ENCODE results near the gene ZNF33B.

DNA sequence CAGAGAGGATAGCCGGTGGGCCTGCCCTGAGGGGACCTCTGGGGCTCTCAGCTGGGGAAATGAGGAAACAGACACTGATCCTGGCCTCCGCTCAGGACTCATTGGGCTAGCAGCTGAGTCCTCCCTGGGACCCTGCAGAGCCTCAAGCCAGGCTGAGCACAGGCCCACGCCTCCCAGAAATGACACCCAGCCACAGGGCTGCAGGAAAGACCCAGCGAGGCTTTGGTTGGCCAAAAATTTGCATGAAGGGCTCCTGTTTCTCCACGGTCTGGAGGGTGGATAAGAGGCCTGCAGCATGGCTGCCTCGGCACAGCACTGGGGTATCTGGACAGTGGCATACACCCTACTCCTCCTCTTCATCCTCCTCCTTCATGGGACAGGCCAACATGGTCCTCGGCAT lies 60.4 kb downstream of the ZNF33B start:
- TF ChIP-seq POLR2AphosphoS5 (IDR thresholded peaks at IDR 0.05; ENCODE audit: low read depth, low read length): no peak
- no peak for TF ChIP-seq POLR2A (IDR thresholded peaks at IDR 0.05; ENCODE audit: low read depth, low read length)
- no peak for TF ChIP-seq SPI1 (IDR thresholded peaks at IDR 0.05; ENCODE audit: low read depth, low read length)
